H1 (cell line): ENCODE results near the gene PPM1G. TPM values are rescaled to one million over a fixed set of nuclear protein-coding genes. Genes with fewer than 3 reads are reported as not detected.

Source experiments
- CTCF ChIA-PET: fragments of 300-600 bp; sonication (Branson Sonifier 250); formaldehyde crosslinking; loops from one replicate; lab custom pipeline; 2021; ENCODE audit not compliant: partially characterized antibody; lab: Charles Lee
- POLR2A ChIA-PET: fragments of 300-600 bp; sonication (Branson Sonifier 250); formaldehyde crosslinking; loops from one replicate; lab custom pipeline; 2021; ENCODE audit warnings: inconsistent platforms; ENCODE audit not compliant: partially characterized antibody; lab: Charles Lee
- DNase-seq, 2 experiments: peaks; one replicate each; pipeline versions ENCODE4 v3.0.0 to v3.0.0-alpha.2; 2010 to 2022; ENCODE audit warnings: low spot score in 2 of 2, low read depth in 1 of 2, mixed read lengths in 1 of 2
- FAIRE-seq: peaks from 2 replicates; lab custom pipeline; 2011; peaks lifted over from hg19 to GRCh38; lab: Jason Lieb, UNC
- H2AFZ ChIP-seq: 2 replicates; pipeline ENCODE4 v1.8.1; 2012; ENCODE audit warnings: low read length, inconsistent platforms
- H2AK5ac ChIP-seq: 2 replicates; pipeline ENCODE4 v1.6.1; 2013; ENCODE audit warnings: low read depth, low read length
- H2BK120ac ChIP-seq: replicated peaks from 2 replicates; pipeline ENCODE3; 2013; ENCODE audit warnings: low read depth, low read length, inconsistent platforms
- H2BK12ac ChIP-seq: 2 replicates; pipeline ENCODE4 v1.6.1; 2013; ENCODE audit warnings: low read depth, low read length
- H2BK15ac ChIP-seq: 2 replicates; pipeline ENCODE4 v1.6.1; 2013; ENCODE audit warnings: low read length
- H2BK20ac ChIP-seq: 2 replicates; pipeline ENCODE4 v1.6.1; 2013; ENCODE audit warnings: low read length
- H2BK5ac ChIP-seq: 2 replicates; pipeline ENCODE4 v1.6.1; 2013; ENCODE audit warnings: low read depth, low read length
- H3K14ac ChIP-seq: 2 replicates; pipeline ENCODE4 v1.6.1; 2013; ENCODE audit warnings: inconsistent platforms; ENCODE audit not compliant: insufficient read length
- H3K18ac ChIP-seq: 2 replicates; pipeline ENCODE4 v1.6.1; 2013; ENCODE audit warnings: low read length; ENCODE audit errors: extremely low read depth
- H3K23ac ChIP-seq: 2 replicates; pipeline ENCODE4 v1.6.1; 2013; ENCODE audit warnings: inconsistent platforms; ENCODE audit not compliant: insufficient read length
- H3K23me2 ChIP-seq: 2 replicates; pipeline ENCODE4 v1.6.1; 2013; ENCODE audit warnings: low read depth, low read length
- H3K27ac ChIP-seq: 2 replicates; pipeline ENCODE4 v1.6.1; 2011; ENCODE audit warnings: low read depth, low read length, inconsistent platforms
- H3K27me3 ChIP-seq, 4 experiments: replicated peaks in 1 of 4; 1 replicate in 1 of 4; 2 replicates in 3 of 4; pipeline versions ENCODE4 v1.6.1 to v1.8.1; 2011 to 2013; ENCODE audit warnings: low read length in 3 of 4, mild to moderate bottlenecking in 3 of 4, inconsistent platforms in 2 of 4, mixed read lengths in 2 of 4, moderate library complexity in 1 of 4; ENCODE audit not compliant: control insufficient read depth in 3 of 4, insufficient read depth in 3 of 4; ENCODE audit errors: extremely low read depth in 1 of 4
- H3K36me3 ChIP-seq, 4 experiments: 2 replicates each; pipeline versions ENCODE4 v1.6.1 to v1.8.1; 2011 to 2013; ENCODE audit warnings: mild to moderate bottlenecking in 4 of 4, low read length in 3 of 4, moderate library complexity in 2 of 4, control low read depth in 1 of 4, inconsistent platforms in 1 of 4; ENCODE audit not compliant: insufficient read depth in 4 of 4, control insufficient read depth in 2 of 4
- H3K4ac ChIP-seq: replicated peaks from 2 replicates; pipeline ENCODE3; 2013; ENCODE audit warnings: low read length, low read depth, mixed read lengths, inconsistent platforms; ENCODE audit not compliant: insufficient read length
- H3K4me1 ChIP-seq, 4 experiments: replicated peaks in 1 of 4; 1 replicate in 1 of 4; 2 replicates in 3 of 4; pipeline versions ENCODE4 v1.6.1 to v1.8.1; 2011 to 2013; ENCODE audit warnings: low read length in 3 of 4, inconsistent platforms in 2 of 4, mixed read lengths in 1 of 4; ENCODE audit not compliant: insufficient read depth in 4 of 4, control insufficient read depth in 3 of 4
- H3K4me2 ChIP-seq, 2 experiments: 2 replicates each; pipeline versions ENCODE4 v1.6.1 to v1.8.1; 2011 to 2013; ENCODE audit warnings: low read depth in 2 of 2, low read length in 2 of 2, control low read depth in 1 of 2, inconsistent platforms in 1 of 2, mild to moderate bottlenecking in 1 of 2; ENCODE audit not compliant: insufficient read depth in 1 of 2
- H3K4me3 ChIP-seq, 4 experiments: fragments of 200-600, 300-600 bp in 1 of 4; sonication (generic), shearing (Covaris generic), sonication (Bioruptor Twin) in 1 of 4; 2 replicates each; pipeline versions ENCODE4 v1.5.1 to v1.8.1; 2011 to 2016; ENCODE audit warnings: low read length in 4 of 4, low read depth in 3 of 4, control low read depth in 2 of 4, inconsistent platforms in 2 of 4, mild to moderate bottlenecking in 2 of 4, mixed read lengths in 1 of 4, moderate library complexity in 1 of 4; ENCODE audit not compliant: insufficient read depth in 2 of 4; ENCODE audit errors: extremely low read depth in 1 of 4
- H3K56ac ChIP-seq: replicated peaks from 2 replicates; pipeline ENCODE3; 2013; ENCODE audit warnings: low read depth, mild to moderate bottlenecking, mixed read lengths, low read length, inconsistent platforms; ENCODE audit not compliant: insufficient read length
- H3K79me1 ChIP-seq: 2 replicates; pipeline ENCODE4 v1.6.1; 2013; ENCODE audit warnings: low read depth, low read length, control low read depth
- H3K79me2 ChIP-seq, 2 experiments: 2 replicates each; pipeline versions ENCODE4 v1.6.1 to v1.8.1; 2012 to 2013; ENCODE audit warnings: low read length in 2 of 2, mild to moderate bottlenecking in 2 of 2, inconsistent platforms in 1 of 2; ENCODE audit not compliant: insufficient read depth in 2 of 2, control insufficient read depth in 1 of 2
- H3K9ac ChIP-seq, 4 experiments: replicated peaks in 1 of 4; 1 replicate in 1 of 4; 2 replicates in 3 of 4; pipeline versions ENCODE4 v1.6.1 to v1.8.1; 2011 to 2013; ENCODE audit warnings: low read depth in 3 of 4, low read length in 3 of 4, control low read depth in 2 of 4, mild to moderate bottlenecking in 2 of 4, moderate library complexity in 2 of 4, inconsistent platforms in 1 of 4; ENCODE audit errors: extremely low read depth in 1 of 4
- H3K9me3 ChIP-seq, 2 experiments: 2 replicates each; pipeline versions ENCODE4 v1.6.1 to v1.8.1; 2012 to 2013; ENCODE audit warnings: mild to moderate bottlenecking in 2 of 2, moderate library complexity in 2 of 2, control low read depth in 1 of 2, inconsistent platforms in 1 of 2, low read depth in 1 of 2, low read length in 1 of 2, mixed read lengths in 1 of 2; ENCODE audit not compliant: insufficient read depth in 2 of 2
- H4K20me1 ChIP-seq, 2 experiments: replicated peaks in 1 of 2; 2 replicates each; pipeline versions ENCODE3 to v1.8.1; 2011 to 2013; ENCODE audit warnings: inconsistent platforms in 2 of 2, low read length in 2 of 2, mild to moderate bottlenecking in 1 of 2; ENCODE audit not compliant: insufficient read depth in 2 of 2, control insufficient read depth in 1 of 2
- H4K5ac ChIP-seq: 2 replicates; pipeline ENCODE4 v1.6.1; 2013; ENCODE audit warnings: low read length, low read depth, mixed read lengths, inconsistent platforms; ENCODE audit not compliant: insufficient read length
- H4K8ac ChIP-seq: 2 replicates; pipeline ENCODE4 v1.8.0; 2013; ENCODE audit warnings: mild to moderate bottlenecking, moderate library complexity, low read length, inconsistent platforms; ENCODE audit not compliant: insufficient read depth; ENCODE audit errors: extremely low read depth
- H4K91ac ChIP-seq: replicated peaks from 2 replicates; pipeline ENCODE3; 2013; ENCODE audit warnings: low read length, mixed read lengths, inconsistent platforms; ENCODE audit not compliant: insufficient read length
- ASH2L ChIP-seq: fragments of 200-600, 300-600 bp; sonication (generic); IDR thresholded peaks from one replicate; pipeline ENCODE4 v1.7.1; 2017; ENCODE audit warnings: low read length
- BACH1 ChIP-seq: IDR thresholded peaks from 2 replicates; pipeline ENCODE4 v1.6.1; 2012; ENCODE audit warnings: low read length, improper control_type of control experiment
- BRCA1 ChIP-seq: IDR thresholded peaks from 2 replicates; pipeline ENCODE4 v1.6.1; 2012; ENCODE audit warnings: low read depth, low read length, improper control_type of control experiment
- CEBPB ChIP-seq: IDR thresholded peaks from 2 replicates; pipeline ENCODE4 v1.6.1; 2012; ENCODE audit warnings: low read depth, low read length
- CHD2 ChIP-seq: IDR thresholded peaks from 2 replicates; pipeline ENCODE4 v1.6.1; 2012; ENCODE audit warnings: low read length, improper control_type of control experiment
- CTCF ChIP-seq, 3 experiments: IDR thresholded peaks; 1 replicate in 2 of 3; 2 replicates in 1 of 3; pipeline versions ENCODE4 v1.5.1 to v1.6.1; 2011; ENCODE audit warnings: low read length in 3 of 3, mild to moderate bottlenecking in 3 of 3, inconsistent platforms in 2 of 3, low read depth in 1 of 3, moderate library complexity in 1 of 3; ENCODE audit not compliant: insufficient read depth in 1 of 3; ENCODE audit errors: control extremely low read depth in 1 of 3
- EZH2 ChIP-seq: fragments of 200-600 bp; sonication (generic); IDR thresholded peaks from 2 replicates; pipeline ENCODE4 v1.7.1; 2012; ENCODE audit warnings: low read depth, mild to moderate bottlenecking, moderate library complexity, low read length, inconsistent platforms; ENCODE audit not compliant: severe bottlenecking
- HDAC6 ChIP-seq: IDR thresholded peaks from one replicate; pipeline ENCODE4 v1.7.1; 2012; ENCODE audit warnings: low read depth, mild to moderate bottlenecking, inconsistent platforms, low read length, moderate library complexity
- JUND ChIP-seq: IDR thresholded peaks from 2 replicates; pipeline ENCODE4 v1.6.1; 2011; ENCODE audit warnings: mild to moderate bottlenecking, improper control_type of control experiment, low read length
- KDM1A ChIP-seq: fragments of 200-600, 300-600 bp; sonication (generic); IDR thresholded peaks from 2 replicates; pipeline ENCODE4 v1.7.1; 2016; ENCODE audit warnings: mild to moderate bottlenecking, low read length, borderline replicate concordance
- RBBP5 ChIP-seq: IDR thresholded peaks from 2 replicates; pipeline ENCODE4 v1.7.1; 2012; ENCODE audit warnings: low read depth, mild to moderate bottlenecking, inconsistent platforms, low read length, moderate library complexity, borderline replicate concordance
- WGBS, 2 experiments: shearing (Covaris generic) in 1 of 2; methylation state at CpG; one replicate each; pipeline versions ENCODE4 v1.1.6 to v1.1.7; 2013 to 2015; ENCODE audit warnings: low lambda C conversion rate in 2 of 2, mixed read lengths in 2 of 2, inconsistent platforms in 1 of 2, low coverage in 1 of 2, missing lambda C conversion rate in 1 of 2; ENCODE audit not compliant: insufficient replicate concordance in 2 of 2, insufficient coverage in 1 of 2, insufficient read length in 1 of 2; ENCODE audit errors: extremely low coverage in 1 of 2, missing lambda C conversion rate in 1 of 2; 5-methylcytosine and 5-hydroxymethylcytosine counted together
- polyA plus RNA-seq, 7 experiments: library from polyadenylated mRNA; depleted of rRNA in 3 of 7; stranded (reverse) in 5 of 7; unstranded in 2 of 7; fragments of >200 nt in 5 of 7; fragments of 200-250 nt in 2 of 7; gene quantifications; 1 replicate in 5 of 7; 2 replicates in 1 of 7; 4 replicates in 1 of 7; pipeline versions ENCODE4 v1.2.1 to v1.2.3, GENCODE V29; 2011 to 2013; ENCODE audit warnings: missing spikeins in 2 of 7, mixed read lengths in 2 of 7
- total RNA-seq: library from RNA; stranded (reverse); fragmentation: NEBNext Ultra II Directional; extraction: Animal tissue kit (Norgen Biotek cat#: 25700); gene quantifications from 2 replicates; pipeline ENCODE4 v1.2.1, GENCODE V29; 2021

PPM1G gene
- total and polyA plus RNA-seq, 2 of the 8 experiments (the other 6 are each of a cell fraction or from before 2014, with no cell fraction given): 73.3 to 203 TPM

DNA sequence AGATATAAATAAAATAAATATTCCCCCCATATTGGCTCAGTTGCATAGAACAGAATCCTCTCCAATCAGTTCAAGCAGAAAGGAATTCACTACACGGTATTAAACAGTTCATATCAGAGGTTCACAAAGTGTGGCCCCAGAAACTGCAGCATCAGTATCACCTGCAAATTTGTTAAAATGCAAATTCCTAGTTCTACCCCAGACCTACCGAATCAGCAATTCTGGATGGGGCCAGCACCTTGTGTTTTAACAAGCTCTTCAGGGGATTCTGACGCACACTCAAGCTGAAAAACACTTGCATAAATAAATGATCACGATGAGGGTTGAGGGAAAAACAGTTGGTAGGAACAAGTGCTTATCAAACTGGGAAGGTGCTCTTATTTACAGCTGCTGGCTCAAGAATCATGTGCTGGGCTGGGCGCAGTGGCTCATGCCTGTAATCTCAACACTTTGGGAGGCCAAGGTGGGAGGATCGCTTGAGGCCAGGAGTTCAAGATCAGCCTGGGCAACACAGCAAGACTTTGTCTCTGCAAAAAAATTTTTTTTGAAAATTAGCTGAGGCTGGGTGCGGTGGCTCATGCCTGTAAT, 59.2 kb downstream of the PPM1G start:
- H3K18ac ChIP-seq: no peak overlapping the region
- H3K79me1 ChIP-seq: no peaks in the 10 kb centered on the region; the same call in 1 of the 2 replicates
- no peak overlapping the region for H2AFZ ChIP-seq
- peaks cover 0 to 6% (median 2%) of the 10 kb centered on the region in 4 experiments; a peak in 3 of 7 replicates for H3K4me1 ChIP-seq
- no peak overlapping the region for H2BK5ac ChIP-seq
- peaks cover 0 to 5% (median 3%) of the 10 kb centered on the region in 4 experiments; a peak in 3 of 8 replicates for H3K36me3 ChIP-seq
- no peaks in the 10 kb centered on the region for H3K9me3 ChIP-seq
- H2BK20ac ChIP-seq: no peak overlapping the region
- no peak overlapping the region for H3K9ac ChIP-seq
- WGBS, 2 experiments: 94% methylated on average over 7 of the region's 7 CpGs; no CpG with 5 or more reads in 1 of the 2 experiments
- peaks cover 3 to 8% of the 10 kb centered on the region in 2 experiments for H4K20me1 ChIP-seq
- H3K27ac ChIP-seq: no peak overlapping the region
- H2AK5ac ChIP-seq: no peak overlapping the region
- no peak overlapping the region for H2BK15ac ChIP-seq
- no peak overlapping the region for H4K91ac ChIP-seq
- H3K23ac ChIP-seq: no peak overlapping the region
- FAIRE-seq (no peak), DNase-seq (no peak)
- no peak overlapping the region for H3K4me2 ChIP-seq
- no peaks in the 10 kb centered on the region for H3K27me3 ChIP-seq
- H4K8ac ChIP-seq: no peak overlapping the region
- H2BK120ac ChIP-seq: no peak overlapping the region
- peaks cover 15 to 94% of the 10 kb centered on the region in 2 experiments for H3K79me2 ChIP-seq
- no peak overlapping the region for H2BK12ac ChIP-seq
- CTCF ChIA-PET: interaction anchor here (0.9 to 2.5 kb wide), 10 partner anchors 10 to 1510 kb away, joined by 3 to 8 read pairs (median 4); partner anchors contain the start of gene EIF2B4
- no peak overlapping the region for H3K4ac ChIP-seq
- POLR2A ChIA-PET: interaction anchor here (0.8 to 9.5 kb wide), 8 partner anchors 10 to 227 kb away, joined by 4 to 135 read pairs (median 8); partner anchors contain the start of genes EIF2B4, MPV17 and SNX17
- no peak overlapping the region for H3K56ac ChIP-seq
- H3K23me2 ChIP-seq: no peaks in the 10 kb centered on the region
- no peak overlapping the region for H3K4me3 ChIP-seq
- H3K14ac ChIP-seq: no peak overlapping the region
- no peak overlapping the region for H4K5ac ChIP-seq
- no peak for TF ChIP-seq CTCF (IDR thresholded peaks at IDR 0.05; ENCODE audit: control extremely low read depth in 1 of 3, insufficient read depth in 1 of 3, low read depth in 1 of 3, low read length in 3 of 3)
- TF ChIP-seq ASH2L: no peak
- no peak for TF ChIP-seq RBBP5
- TF ChIP-seq CHD2: no peak
- no peak for TF ChIP-seq BACH1
- TF ChIP-seq KDM1A: no peak
- TF ChIP-seq BRCA1: no peak
- no peak for TF ChIP-seq JUND
- no peak for TF ChIP-seq EZH2
- no peak for TF ChIP-seq CEBPB
- no peak for TF ChIP-seq HDAC6
